ENCODE data around the gene GNGT1. TPM values are rescaled to one million over a fixed set of nuclear protein-coding genes. Genes with fewer than 3 reads are reported as not detected.
A peak's percentile ranks its signal among the peaks of the same experiment; 100 is the strongest.
"Not testable (repeated sequence)": the region's sequence is repeated elsewhere in the genome, so short reads cannot be mapped to it uniquely, and the experiment has no call there.

Gene GNGT1
- total RNA-seq, 4 donors from 2014 or later, result not detected

DNA sequence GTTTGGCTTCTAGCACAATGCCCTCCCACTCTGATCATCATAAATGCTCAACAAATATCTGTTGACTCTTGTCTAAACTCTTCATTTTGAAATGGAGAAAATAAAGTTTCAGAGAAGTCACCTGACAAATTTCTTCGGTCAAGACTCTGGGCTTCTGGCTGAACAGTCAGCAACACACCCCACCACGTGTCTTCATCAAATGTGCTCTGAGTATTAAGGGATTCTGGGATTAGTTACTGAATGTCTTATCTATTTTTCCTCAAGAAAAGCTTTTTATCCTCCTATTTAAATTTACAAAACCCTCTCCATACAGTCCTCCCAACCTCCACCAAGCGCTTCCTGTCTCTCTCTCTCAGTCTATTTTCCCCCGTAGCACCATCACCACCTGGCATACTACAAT lies 9.9 kb downstream of the GNGT1 start:
- H3K9me3 ChIP-seq; intact Hi-C loops (cut with DNase I); H3K27ac ChIP-seq; H3K36me3 ChIP-seq; H3K4me3 ChIP-seq; H3K27me3 ChIP-seq; H3K4me1 ChIP-seq; DNase-seq: not testable (repeated sequence)
- WGBS, 2 donors, result 60 to 78% methylated on average over 4 of the region's 4 CpGs

DNA sequence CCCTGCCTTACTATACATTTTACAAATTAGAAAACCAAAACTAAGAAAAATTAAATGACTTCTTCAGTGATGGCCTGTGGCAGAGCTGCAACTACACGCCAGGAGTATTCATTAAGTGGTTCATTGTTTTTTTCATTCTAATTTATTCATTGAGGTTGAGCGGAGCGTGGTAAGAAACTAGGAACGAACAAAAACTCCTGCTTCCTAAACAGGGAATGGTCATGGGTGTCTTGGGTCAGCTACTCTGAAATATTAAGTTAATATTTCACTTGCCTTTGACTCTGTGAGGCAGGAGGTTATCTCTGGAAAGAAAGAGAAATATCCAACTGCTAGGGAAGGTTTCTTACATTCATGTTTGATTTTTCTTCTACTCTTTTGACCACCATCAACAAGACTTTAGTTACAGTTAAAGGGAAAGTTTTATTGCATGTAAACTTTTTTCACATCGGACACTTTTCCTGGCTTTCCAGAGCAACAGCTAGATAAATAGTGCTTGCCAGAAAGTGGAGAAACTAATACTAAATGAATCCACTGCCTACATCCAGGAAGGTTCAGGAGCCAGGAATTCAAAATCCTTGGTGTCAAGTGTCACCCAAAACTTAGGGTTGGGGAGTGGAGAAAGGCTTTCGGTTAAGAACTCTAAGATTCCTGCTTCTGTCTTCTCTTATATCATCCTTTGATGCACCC lies 14.3 kb downstream of the GNGT1 start:
- Histone ChIP-seq H3K9me3 (no peaks in the 10 kb centered on the region), H3K27me3 (no peaks in the 10 kb centered on the region), H3K4me1 (peaks cover 0 to 6% (median 0%) of the 10 kb centered on the region in 3 donors), H3K4me3 (peak overlapping the region in 3 of 4 donors; percentile 52 to 77 (median 52)), H3K36me3 (no peaks in the 10 kb centered on the region), H3K27ac (peak overlapping the region; percentile 20 to 93 (median 80))
- DNase-seq, result no peak
- TF ChIP-seq, protein P1, sequence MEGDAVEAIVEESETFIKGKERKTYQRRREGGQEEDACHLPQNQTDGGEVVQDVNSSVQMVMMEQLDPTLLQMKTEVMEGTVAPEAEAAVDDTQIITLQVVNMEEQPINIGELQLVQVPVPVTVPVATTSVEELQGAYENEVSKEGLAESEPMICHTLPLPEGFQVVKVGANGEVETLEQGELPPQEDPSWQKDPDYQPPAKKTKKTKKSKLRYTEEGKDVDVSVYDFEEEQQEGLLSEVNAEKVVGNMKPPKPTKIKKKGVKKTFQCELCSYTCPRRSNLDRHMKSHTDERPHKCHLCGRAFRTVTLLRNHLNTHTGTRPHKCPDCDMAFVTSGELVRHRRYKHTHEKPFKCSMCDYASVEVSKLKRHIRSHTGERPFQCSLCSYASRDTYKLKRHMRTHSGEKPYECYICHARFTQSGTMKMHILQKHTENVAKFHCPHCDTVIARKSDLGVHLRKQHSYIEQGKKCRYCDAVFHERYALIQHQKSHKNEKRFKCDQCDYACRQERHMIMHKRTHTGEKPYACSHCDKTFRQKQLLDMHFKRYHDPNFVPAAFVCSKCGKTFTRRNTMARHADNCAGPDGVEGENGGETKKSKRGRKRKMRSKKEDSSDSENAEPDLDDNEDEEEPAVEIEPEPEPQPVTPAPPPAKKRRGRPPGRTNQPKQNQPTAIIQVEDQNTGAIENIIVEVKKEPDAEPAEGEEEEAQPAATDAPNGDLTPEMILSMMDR (IDR thresholded peaks at IDR 0.05), result no peak
- no peak for TF ChIP-seq POLR2A (IDR thresholded peaks at IDR 0.05)
- intact Hi-C loops (cut with DNase I), result no loop called here
- 58 to 72% methylated on average over 6 of the region's 6 CpGs for WGBS, 2 donors

DNA sequence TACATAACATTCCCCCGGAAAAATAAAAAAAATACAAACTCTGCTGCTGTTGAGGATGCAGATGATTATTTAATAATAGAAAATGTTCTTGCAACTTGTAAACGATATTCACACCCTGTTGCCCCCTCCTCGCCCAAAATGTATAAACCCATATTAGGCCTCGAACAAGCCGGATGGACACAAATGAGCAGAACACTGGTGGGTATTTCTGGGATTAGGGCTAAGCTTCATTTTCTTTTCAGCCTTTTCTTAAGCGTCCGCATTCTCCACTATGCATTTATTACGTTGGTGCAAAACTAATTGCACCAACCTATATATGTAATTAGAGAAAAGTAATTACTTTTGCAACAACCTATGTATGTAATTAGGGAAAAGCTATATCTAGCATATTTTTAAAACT lies 14.8 kb downstream of the GNGT1 start:
- H3K27ac ChIP-seq, result peak overlapping the region; percentile 20 to 93 (median 80)
- TF ChIP-seq, protein P1 (IDR thresholded peaks at IDR 0.05), result no peak
- no peak for TF ChIP-seq POLR2A (IDR thresholded peaks at IDR 0.05)

GRCh38 chr7:93921607-93922566 lies 15.5 kb downstream of the GNGT1 start, which contains the start of gene GNG11:
Gene GNG11 (plus strand): TSS chr7:93921735. CDS start chr7:93922138, 403 bp downstream.
- intact Hi-C loops (cut with DNase I), result no loop called here
- H3K9me3 ChIP-seq, result no peaks in the 10 kb centered on the region
- H3K36me3 ChIP-seq, result no peaks in the 10 kb centered on the region
- WGBS, 2 donors, result 5 to 10% methylated on average over 8 to 14 of the region's 39 CpGs
- peak; percentile 17 for DNase-seq
- peaks cover 0 to 7% (median 0%) of the 10 kb centered on the region in 3 donors for H3K4me1 ChIP-seq
- peak within 1 kb of the TSS; percentile 40 to 77 (median 52) for H3K4me3 ChIP-seq
- TF ChIP-seq POLR2A (IDR thresholded peaks at IDR 0.05), result peak in 2 of 4 donors; percentile 38 to 46
- TF ChIP-seq, protein P1 (IDR thresholded peaks at IDR 0.05), result no peak
- H3K27me3 ChIP-seq, result no peaks in the 10 kb centered on the region
- H3K27ac ChIP-seq, result peak within 1 kb of the TSS; percentile 67 to 93 (median 80)

More for the DNA sequence above, 14.8 kb downstream of the GNGT1 start:
- Histone ChIP-seq H3K27me3 (no peaks in the 10 kb centered on the region), H3K4me1 (peaks cover 0 to 6% (median 0%) of the 10 kb centered on the region in 3 donors), H3K9me3 (no peaks in the 10 kb centered on the region), H3K4me3 (peak overlapping the region; percentile 40 to 77 (median 52)), H3K36me3 (no peaks in the 10 kb centered on the region)
- intact Hi-C loops (cut with DNase I), result no loop called here
- no peak for DNase-seq
- WGBS, 2 donors, result 41 to 68% methylated on average over 8 of the region's 8 CpGs

DNA sequence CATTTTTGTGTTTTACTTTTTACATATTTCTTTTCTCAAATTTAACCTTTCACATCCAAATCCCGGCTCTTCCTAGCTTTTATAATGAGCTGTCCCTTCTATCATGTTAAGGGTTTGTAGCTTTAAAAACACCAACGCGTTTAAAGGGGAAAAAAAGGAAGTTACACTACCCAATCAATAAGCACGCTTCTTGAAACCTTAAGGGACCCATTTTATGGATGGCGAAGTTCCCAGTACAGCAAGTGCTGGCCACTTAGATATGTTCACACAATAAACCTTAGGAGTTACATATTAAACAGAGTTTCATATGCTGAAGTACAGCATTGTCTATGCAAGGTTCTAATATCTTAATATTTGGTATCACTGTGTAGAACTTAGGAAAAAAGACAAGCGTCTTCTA lies 16.9 kb downstream of the GNGT1 start:
- H3K4me3 ChIP-seq, result peak overlapping the region; percentile 40 to 77 (median 52)
- H3K9me3 ChIP-seq, result no peaks in the 10 kb centered on the region
- intact Hi-C loops (cut with DNase I), result no loop called here
- DNase-seq, result no peak
- no peaks in the 10 kb centered on the region for H3K36me3 ChIP-seq
- peaks cover 0 to 16% (median 5%) of the 10 kb centered on the region in 3 donors for H3K4me1 ChIP-seq
- H3K27me3 ChIP-seq, result no peaks in the 10 kb centered on the region
- TF ChIP-seq, protein P1 (IDR thresholded peaks at IDR 0.05), result no peak
- no peak for TF ChIP-seq POLR2A (IDR thresholded peaks at IDR 0.05)
- 49 to 65% methylated on average over 6 of the region's 6 CpGs for WGBS, 2 donors
- H3K27ac ChIP-seq, result peak overlapping the region in 3 of 4 donors; percentile 57 to 81 (median 80)
